Peyer's patch (tissue), 4 donors: ENCODE measurements around the gene DCUN1D3.

Experiments used
- CTCF ChIP-seq, 6 experiments: fragments of 450-650 bp in 4 of 6; fragments of 200-600 bp in 2 of 6; sonication (generic) in 1 of 6; IDR thresholded peaks; one replicate each; pipeline ENCODE4 v1.5.1; 2017 to 2019; ENCODE audit warnings: antibody characterized with exemption in 6 of 6, mild to moderate bottlenecking in 3 of 6, moderate library complexity in 1 of 6
- POLR2A ChIP-seq, 2 donors: fragments of 450-650 bp; IDR thresholded peaks; one replicate each; pipeline ENCODE4 v1.5.1; 2017; ENCODE audit warnings: antibody characterized with exemption in 2 of 2, mild to moderate bottlenecking in 2 of 2, moderate library complexity in 2 of 2

- no peak for TF ChIP-seq CTCF (IDR thresholded peaks at IDR 0.05)
- TF ChIP-seq POLR2A (IDR thresholded peaks at IDR 0.05): no peak
Observed at GRCh38 chr16:20903116-20903898, 3.1 kb upstream of the DCUN1D3 start.
